Type B pancreatic cell (in vitro differentiated cells): Measurements from ENCODE around the gene TAS1R3. TPM values are rescaled to one million over a fixed set of nuclear protein-coding genes. Genes with fewer than 3 reads are reported as not detected.

Experiments
- DNase-seq: peaks from one replicate; pipeline ENCODE4 v3.0.0; 2021; ENCODE audit warnings: mixed read lengths; ENCODE audit not compliant: unreplicated experiment; ENCODE audit errors: extremely low spot score
- H3K27ac Mint-ChIP-seq: 2 replicates; pipeline ENCODE4 v1.8.0; 2021; ENCODE audit warnings: mild to moderate bottlenecking, mixed read lengths
- H3K27me3 Mint-ChIP-seq: 2 replicates; pipeline ENCODE4 v1.8.0; 2021; ENCODE audit warnings: mixed read lengths
- H3K36me3 Mint-ChIP-seq: 2 replicates; pipeline ENCODE4 v1.8.0; 2021; ENCODE audit warnings: mixed read lengths
- H3K4me1 Mint-ChIP-seq: one replicate; pipeline ENCODE4 v1.8.0; 2021; ENCODE audit warnings: mixed read lengths; ENCODE audit not compliant: unreplicated experiment
- H3K4me3 Mint-ChIP-seq: 2 replicates; pipeline ENCODE4 v1.8.0; 2021; ENCODE audit warnings: mild to moderate bottlenecking, mixed read lengths
- H3K9me3 Mint-ChIP-seq: 2 replicates; pipeline ENCODE4 v1.8.0; 2021; ENCODE audit warnings: mixed read lengths
- total RNA-seq: library from RNA; stranded (reverse); gene quantifications from 2 replicates; pipeline ENCODE4 v1.2.1, GENCODE V29; 2021; ENCODE audit warnings: low replicate concordance
- TF ChIP-seq, protein P1 (sequence below): fragments of 200-600 bp; sonication (generic); conservative IDR thresholded peaks from 2 replicates; pipeline ENCODE4 v1.5.0; 2021; ENCODE audit warnings: antibody characterized with exemption, mild to moderate bottlenecking

TAS1R3 gene
- total RNA-seq, 1 donor from 2014 or later: 0.89 TPM

DNA sequence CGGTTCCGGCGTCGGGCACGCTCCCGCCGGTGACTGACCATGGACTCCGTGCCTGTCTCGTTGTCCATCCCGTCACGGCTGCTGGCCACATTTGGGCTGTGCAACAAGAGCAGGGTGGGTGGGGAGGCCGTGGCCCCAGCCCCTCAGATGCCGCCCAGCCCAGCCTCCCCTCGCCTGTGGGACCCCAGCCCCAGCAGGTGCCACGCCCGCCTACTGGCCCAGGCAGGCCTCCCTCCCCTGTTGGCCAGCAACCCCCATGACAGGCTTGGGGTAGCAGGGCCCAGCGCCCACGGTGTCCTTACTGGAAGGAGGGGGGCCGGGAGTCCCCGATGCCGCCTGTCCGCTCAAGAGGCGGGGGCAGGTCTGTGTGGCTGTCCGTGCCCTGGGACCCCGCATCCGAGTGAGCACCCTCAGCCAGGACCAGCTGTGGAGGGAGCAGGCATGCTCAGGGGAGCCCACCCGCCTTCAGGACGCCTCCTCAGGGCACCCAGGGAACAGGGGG lies 11.0 kb downstream of the TAS1R3 start:
- Mint-ChIP-seq H3K4me1 (peaks cover 6% of the 10 kb centered on the region), H3K36me3 (peaks cover 10% of the 10 kb centered on the region), H3K9me3 (no peaks in the 10 kb centered on the region), H3K4me3 (no peak overlapping the region), H3K27ac (no peak overlapping the region), H3K27me3 (no peaks in the 10 kb centered on the region)
- no peak for DNase-seq
- TF ChIP-seq, protein P1, sequence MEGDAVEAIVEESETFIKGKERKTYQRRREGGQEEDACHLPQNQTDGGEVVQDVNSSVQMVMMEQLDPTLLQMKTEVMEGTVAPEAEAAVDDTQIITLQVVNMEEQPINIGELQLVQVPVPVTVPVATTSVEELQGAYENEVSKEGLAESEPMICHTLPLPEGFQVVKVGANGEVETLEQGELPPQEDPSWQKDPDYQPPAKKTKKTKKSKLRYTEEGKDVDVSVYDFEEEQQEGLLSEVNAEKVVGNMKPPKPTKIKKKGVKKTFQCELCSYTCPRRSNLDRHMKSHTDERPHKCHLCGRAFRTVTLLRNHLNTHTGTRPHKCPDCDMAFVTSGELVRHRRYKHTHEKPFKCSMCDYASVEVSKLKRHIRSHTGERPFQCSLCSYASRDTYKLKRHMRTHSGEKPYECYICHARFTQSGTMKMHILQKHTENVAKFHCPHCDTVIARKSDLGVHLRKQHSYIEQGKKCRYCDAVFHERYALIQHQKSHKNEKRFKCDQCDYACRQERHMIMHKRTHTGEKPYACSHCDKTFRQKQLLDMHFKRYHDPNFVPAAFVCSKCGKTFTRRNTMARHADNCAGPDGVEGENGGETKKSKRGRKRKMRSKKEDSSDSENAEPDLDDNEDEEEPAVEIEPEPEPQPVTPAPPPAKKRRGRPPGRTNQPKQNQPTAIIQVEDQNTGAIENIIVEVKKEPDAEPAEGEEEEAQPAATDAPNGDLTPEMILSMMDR: no peak

DNA sequence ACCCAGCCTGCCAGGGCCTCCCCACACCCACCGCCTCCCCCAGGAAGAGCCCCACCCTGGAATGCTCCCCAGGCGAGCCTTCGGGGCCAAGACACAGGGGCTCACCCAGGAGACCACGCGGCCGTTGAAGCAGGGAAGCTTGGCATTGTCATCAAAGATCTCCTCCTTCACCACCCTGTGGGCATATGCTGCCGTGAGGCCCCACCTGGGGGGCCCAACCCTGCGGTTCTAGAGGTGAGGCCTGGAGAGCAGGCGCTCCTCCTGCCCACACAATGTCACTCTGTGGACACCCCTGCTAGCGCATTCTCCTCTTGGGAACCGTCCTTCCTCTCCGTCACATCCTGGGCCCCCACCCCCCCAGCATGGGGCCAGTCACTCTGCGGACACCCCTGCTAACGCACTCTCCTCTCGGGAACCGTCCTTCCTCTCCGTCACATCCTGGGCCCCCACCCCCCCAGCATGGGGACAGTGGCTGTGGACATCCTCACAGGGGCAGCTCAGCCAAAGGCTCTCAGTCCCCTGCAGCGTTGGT lies 11.6 kb downstream of the TAS1R3 start:
- peaks cover 10% of the 10 kb centered on the region for H3K36me3 Mint-ChIP-seq

GRCh38 chr1:1343811-1344421 lies 12.8 kb downstream of the TAS1R3 start:
- H3K4me3 Mint-ChIP-seq: no peak overlapping the region
- H3K27me3 Mint-ChIP-seq: no peaks in the 10 kb centered on the region
- TF ChIP-seq, protein P1: no peak
- H3K9me3 Mint-ChIP-seq: no peaks in the 10 kb centered on the region
- H3K4me1 Mint-ChIP-seq: peaks cover 11% of the 10 kb centered on the region
- no peak overlapping the region for H3K27ac Mint-ChIP-seq
- peaks cover 10% of the 10 kb centered on the region for H3K36me3 Mint-ChIP-seq
- DNase-seq: no peak

More for the DNA sequence above, 11.6 kb downstream of the TAS1R3 start:
- Mint-ChIP-seq H3K27me3 (no peaks in the 10 kb centered on the region), H3K4me3 (no peak overlapping the region), H3K27ac (no peak overlapping the region), H3K9me3 (no peaks in the 10 kb centered on the region), H3K4me1 (peaks cover 11% of the 10 kb centered on the region)
- no peak for DNase-seq
- TF ChIP-seq, protein P1: no peak

- TF ChIP-seq, protein P1: peak; percentile 70
- H3K4me3 Mint-ChIP-seq: no peak overlapping the region
- peaks cover 10% of the 10 kb centered on the region for H3K36me3 Mint-ChIP-seq
- peaks cover 11% of the 10 kb centered on the region for H3K4me1 Mint-ChIP-seq
- no peaks in the 10 kb centered on the region for H3K27me3 Mint-ChIP-seq
- peak overlapping the region; percentile 48 for H3K27ac Mint-ChIP-seq
- H3K9me3 Mint-ChIP-seq: no peaks in the 10 kb centered on the region
- DNase-seq: no peak
Observed at GRCh38 chr1:1344655-1345361, 13.7 kb downstream of the TAS1R3 start.

- Mint-ChIP-seq H3K4me1 (peaks cover 11% of the 10 kb centered on the region), H3K36me3 (peaks cover 10% of the 10 kb centered on the region), H3K27ac (no peak overlapping the region), H3K4me3 (no peak overlapping the region), H3K27me3 (no peaks in the 10 kb centered on the region), H3K9me3 (no peaks in the 10 kb centered on the region)
- DNase-seq: no peak
- TF ChIP-seq, protein P1: no peak
Observed at GRCh38 chr1:1345384-1345783, 14.3 kb downstream of the TAS1R3 start.
